Progenitor cell of endocrine pancreas (in vitro differentiated cells): ENCODE data around the gene E4F1. TPM values are rescaled to one million over a fixed set of nuclear protein-coding genes. Genes with fewer than 3 reads are reported as not detected.

Experiments used
- DNase-seq: peaks from one replicate; pipeline ENCODE4 v3.0.0; 2021; ENCODE audit warnings: low spot score; ENCODE audit not compliant: unreplicated experiment
- H3K27ac Mint-ChIP-seq: 2 replicates; pipeline ENCODE4 v1.8.0; 2021; ENCODE audit warnings: mild to moderate bottlenecking, moderate library complexity, mixed read lengths
- H3K27me3 Mint-ChIP-seq: 2 replicates; pipeline ENCODE4 v1.8.0; 2021; ENCODE audit warnings: mixed read lengths
- H3K36me3 Mint-ChIP-seq: 2 replicates; pipeline ENCODE4 v1.8.0; 2022; ENCODE audit warnings: mixed read lengths; ENCODE audit not compliant: insufficient read depth
- H3K4me1 Mint-ChIP-seq: 2 replicates; pipeline ENCODE4 v1.8.0; 2021; ENCODE audit warnings: low read depth, mixed read lengths
- H3K4me3 Mint-ChIP-seq: 2 replicates; pipeline ENCODE4 v1.8.0; 2021; ENCODE audit warnings: low read depth, mild to moderate bottlenecking, moderate library complexity, mixed read lengths
- H3K9me3 Mint-ChIP-seq: 2 replicates; pipeline ENCODE4 v1.8.0; 2021; ENCODE audit warnings: low read depth, mixed read lengths
- total RNA-seq: library from RNA; stranded (reverse); gene quantifications from 2 replicates; pipeline ENCODE4 v1.2.1, GENCODE V29; 2021
- TF ChIP-seq, protein P1 (sequence below): fragments of 200-600 bp; sonication (generic); IDR thresholded peaks from one replicate; pipeline ENCODE4 v1.5.0; 2021; ENCODE audit warnings: antibody characterized with exemption, mild to moderate bottlenecking; ENCODE audit not compliant: unreplicated experiment

The E4F1 gene
- total RNA-seq, 1 donor from 2014 or later: 33.7 TPM

DNA sequence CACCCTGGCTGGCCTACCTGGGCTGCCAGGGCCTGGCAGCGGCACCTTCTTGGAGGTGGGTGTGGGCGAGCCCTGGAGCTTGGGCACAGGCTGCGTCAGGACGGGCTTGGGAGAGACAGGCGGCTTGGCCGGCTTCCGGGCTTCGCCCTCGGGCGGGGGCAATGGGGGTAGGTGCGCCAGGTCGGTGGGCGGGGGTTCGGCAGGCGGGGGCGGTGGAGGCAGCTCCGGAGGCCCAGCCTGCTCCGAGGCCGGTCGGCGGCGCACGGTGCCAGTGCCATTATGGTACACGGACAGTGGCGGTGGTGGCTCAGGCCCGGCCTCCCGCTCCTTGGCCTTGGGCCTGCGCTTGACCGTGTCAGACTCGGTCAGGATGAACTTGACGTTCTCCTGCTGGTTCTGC lies 43.8 kb upstream of the E4F1 start:
- Mint-ChIP-seq H3K36me3 (peaks cover 7% of the 10 kb centered on the region), H3K27ac (no peak overlapping the region), H3K27me3 (no peaks in the 10 kb centered on the region), H3K4me3 (no peak overlapping the region), H3K4me1 (no peaks in the 10 kb centered on the region), H3K9me3 (no peaks in the 10 kb centered on the region)
- TF ChIP-seq, protein P1, sequence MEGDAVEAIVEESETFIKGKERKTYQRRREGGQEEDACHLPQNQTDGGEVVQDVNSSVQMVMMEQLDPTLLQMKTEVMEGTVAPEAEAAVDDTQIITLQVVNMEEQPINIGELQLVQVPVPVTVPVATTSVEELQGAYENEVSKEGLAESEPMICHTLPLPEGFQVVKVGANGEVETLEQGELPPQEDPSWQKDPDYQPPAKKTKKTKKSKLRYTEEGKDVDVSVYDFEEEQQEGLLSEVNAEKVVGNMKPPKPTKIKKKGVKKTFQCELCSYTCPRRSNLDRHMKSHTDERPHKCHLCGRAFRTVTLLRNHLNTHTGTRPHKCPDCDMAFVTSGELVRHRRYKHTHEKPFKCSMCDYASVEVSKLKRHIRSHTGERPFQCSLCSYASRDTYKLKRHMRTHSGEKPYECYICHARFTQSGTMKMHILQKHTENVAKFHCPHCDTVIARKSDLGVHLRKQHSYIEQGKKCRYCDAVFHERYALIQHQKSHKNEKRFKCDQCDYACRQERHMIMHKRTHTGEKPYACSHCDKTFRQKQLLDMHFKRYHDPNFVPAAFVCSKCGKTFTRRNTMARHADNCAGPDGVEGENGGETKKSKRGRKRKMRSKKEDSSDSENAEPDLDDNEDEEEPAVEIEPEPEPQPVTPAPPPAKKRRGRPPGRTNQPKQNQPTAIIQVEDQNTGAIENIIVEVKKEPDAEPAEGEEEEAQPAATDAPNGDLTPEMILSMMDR: no peak
- DNase-seq: no peak

DNA sequence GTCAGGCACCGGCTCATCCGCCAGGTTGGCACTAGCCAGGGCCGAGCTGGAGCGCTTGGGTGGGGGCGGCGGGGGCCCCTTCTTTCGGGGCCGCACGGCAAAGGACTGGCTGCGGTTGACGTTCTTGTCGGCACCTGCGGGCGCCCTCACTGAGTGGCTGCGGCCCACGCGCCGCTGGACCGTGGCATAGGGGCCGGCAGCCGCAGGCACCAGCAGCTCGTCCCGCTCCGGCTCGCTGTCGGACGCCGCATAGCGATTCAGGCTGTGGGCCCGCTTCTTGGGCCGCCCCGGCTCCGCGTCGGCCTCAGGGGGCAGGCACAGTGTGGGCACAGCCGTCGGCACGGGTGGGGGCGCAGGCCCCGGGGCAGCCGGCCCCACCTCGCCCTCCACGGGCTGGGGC lies 42.9 kb upstream of the E4F1 start:
- Mint-ChIP-seq H3K27me3 (no peaks in the 10 kb centered on the region), H3K27ac (no peak overlapping the region), H3K4me1 (no peaks in the 10 kb centered on the region), H3K9me3 (no peaks in the 10 kb centered on the region), H3K36me3 (peaks cover 7% of the 10 kb centered on the region), H3K4me3 (no peak overlapping the region)
- TF ChIP-seq, protein P1: no peak
- no peak for DNase-seq

- peaks cover 5% of the 10 kb centered on the region for H3K36me3 Mint-ChIP-seq
- H3K27me3 Mint-ChIP-seq: no peaks in the 10 kb centered on the region
- no peaks in the 10 kb centered on the region for H3K4me1 Mint-ChIP-seq
- DNase-seq: no peak
- H3K27ac Mint-ChIP-seq: no peak overlapping the region
- no peaks in the 10 kb centered on the region for H3K9me3 Mint-ChIP-seq
- no peak overlapping the region for H3K4me3 Mint-ChIP-seq
- TF ChIP-seq, protein P1: no peak
Observed at GRCh38 chr16:2180962-2181923, 42.1 kb upstream of the E4F1 start.

DNA sequence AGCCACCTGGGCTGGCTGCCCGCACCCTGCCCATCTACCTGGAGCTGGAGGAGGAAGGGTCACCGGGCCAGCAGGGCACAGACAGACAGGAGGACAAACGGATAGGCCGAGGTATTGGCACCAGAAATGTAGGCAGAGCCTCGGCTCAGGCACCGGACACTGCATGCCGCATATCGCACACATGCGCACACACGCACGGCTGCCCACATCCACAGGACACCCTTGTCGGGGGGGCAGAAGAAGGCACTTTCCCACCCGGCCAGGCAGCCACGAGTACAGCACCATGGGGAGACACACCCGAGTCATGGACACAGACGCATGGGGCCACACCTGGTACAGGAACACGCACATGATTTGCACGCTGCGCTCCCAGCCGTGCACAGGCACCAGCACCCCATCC lies 41.4 kb upstream of the E4F1 start:
- no peaks in the 10 kb centered on the region for H3K27me3 Mint-ChIP-seq

DNA sequence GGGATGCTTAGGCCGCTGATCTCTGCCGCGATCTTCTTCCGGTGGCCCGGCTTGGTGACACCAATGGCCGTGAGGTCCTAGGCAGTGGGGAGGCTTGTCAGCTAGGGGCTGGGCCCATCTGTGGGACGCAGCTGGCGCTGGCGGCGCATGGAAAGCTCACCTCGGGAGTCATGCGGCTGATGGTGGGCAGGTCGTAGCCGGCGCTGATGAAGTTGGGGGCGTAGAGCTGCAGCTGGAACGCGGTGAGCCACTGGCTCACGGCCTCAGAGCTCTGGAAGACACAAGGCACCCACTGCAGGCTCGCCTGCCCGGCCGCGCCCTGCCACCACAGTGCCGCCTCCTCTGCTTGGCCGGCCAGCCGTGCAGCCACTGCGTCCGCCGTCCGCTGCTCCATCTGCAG lies 39.7 kb upstream of the E4F1 start:
- H3K36me3 Mint-ChIP-seq: peaks cover 2% of the 10 kb centered on the region
- H3K27ac Mint-ChIP-seq: no peak overlapping the region
- TF ChIP-seq, protein P1: no peak
- no peaks in the 10 kb centered on the region for H3K27me3 Mint-ChIP-seq
- H3K4me1 Mint-ChIP-seq: no peaks in the 10 kb centered on the region
- no peaks in the 10 kb centered on the region for H3K9me3 Mint-ChIP-seq
- H3K4me3 Mint-ChIP-seq: no peak overlapping the region
- no peak for DNase-seq

More for the DNA sequence above, 41.4 kb upstream of the E4F1 start:
- Mint-ChIP-seq H3K27ac (no peak overlapping the region), H3K36me3 (peaks cover 5% of the 10 kb centered on the region), H3K4me1 (no peaks in the 10 kb centered on the region), H3K4me3 (no peak overlapping the region), H3K9me3 (no peaks in the 10 kb centered on the region)
- DNase-seq: no peak
- TF ChIP-seq, protein P1: no peak
